ENCODE measurements around the gene B3GNT2.

B3GNT2 gene

DNA sequence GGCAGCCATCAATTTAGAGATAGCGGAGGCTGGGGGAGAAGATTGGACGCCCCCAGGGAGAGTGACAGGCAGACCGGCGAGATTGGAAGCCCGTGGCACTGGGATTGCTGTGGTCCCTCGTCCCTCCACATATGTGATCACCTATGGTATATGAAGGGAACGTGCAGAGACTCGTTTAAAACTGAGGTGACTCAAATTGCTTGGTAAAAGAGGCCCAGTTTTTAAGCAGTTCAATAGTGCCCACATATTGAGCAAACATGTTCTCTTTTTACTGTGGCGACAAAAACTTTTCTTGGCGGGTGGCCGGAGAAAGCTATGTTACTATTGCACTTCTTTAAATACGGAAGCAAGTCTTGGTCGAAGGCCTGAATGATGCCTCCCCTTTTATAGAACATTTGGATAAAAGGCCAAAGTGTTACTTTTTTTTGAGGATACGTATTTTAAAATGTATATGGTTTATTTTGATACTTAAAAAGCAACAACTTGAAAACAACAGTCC lies 9.1 kb downstream of the B3GNT2 start:
- Histone ChIP-seq H3K9me3 (ENCODE audit: insufficient read depth, low read depth, low read length) (no peaks in the 10 kb centered on the region), H3K9ac (ENCODE audit: low read depth, low read length, poor library complexity, severe bottlenecking) (peak overlapping the region; percentile 95)

DNA sequence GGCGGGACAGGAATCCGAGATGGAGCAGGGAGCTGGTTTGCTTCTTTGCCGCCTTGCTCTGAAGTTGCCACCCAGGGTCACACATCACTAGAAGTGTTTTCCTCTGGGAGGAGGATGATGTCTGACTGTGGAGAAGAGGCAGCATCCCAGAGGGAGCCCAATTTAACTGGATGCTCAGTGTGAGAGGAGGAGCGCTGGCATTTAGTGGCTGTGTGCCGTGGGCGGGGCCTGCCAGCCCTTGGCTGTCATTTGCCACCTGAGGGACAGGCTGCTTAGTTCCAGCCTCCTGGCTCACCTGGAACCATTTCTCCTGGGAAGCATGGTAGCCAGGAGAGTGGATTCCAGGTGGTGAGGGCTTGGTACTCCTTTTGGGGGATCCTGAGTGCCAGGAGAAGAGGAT lies 9.6 kb downstream of the B3GNT2 start:
- peaks cover 89% of the 10 kb centered on the region for H3K4me1 ChIP-seq (ENCODE audit: insufficient read depth, low read length, poor library complexity, severe bottlenecking)
- no peaks in the 10 kb centered on the region for H3K9me3 ChIP-seq (ENCODE audit: insufficient read depth, low read depth, low read length)
- peak overlapping the region; percentile 88 for H3K4me2 ChIP-seq (ENCODE audit: low read depth, low read length, poor library complexity, severe bottlenecking)
- H3K27me3 ChIP-seq (ENCODE audit: insufficient read depth, low read length, poor library complexity, severe bottlenecking) = no peaks in the 10 kb centered on the region
- no peaks in the 10 kb centered on the region for H3F3A ChIP-seq (ENCODE audit: low read depth)
- peaks cover 82% of the 10 kb centered on the region for H3K36me3 ChIP-seq (ENCODE audit: insufficient read depth, low read length)
- H3K9ac ChIP-seq (ENCODE audit: low read depth, low read length, poor library complexity, severe bottlenecking) = peak overlapping the region; percentile 95
- H3K4me3 ChIP-seq (ENCODE audit: low read length, poor library complexity, severe bottlenecking) = peak overlapping the region; percentile 86
- no peaks in the 10 kb centered on the region for H3K9me2 ChIP-seq (replicated peaks; ENCODE audit: low read depth, low read length)
- H3K79me2 ChIP-seq (ENCODE audit: insufficient read depth, low read length) = peaks cover 100% of the 10 kb centered on the region
- H2AFZ ChIP-seq (ENCODE audit: low read length) = no peak overlapping the region
- TF ChIP-seq CTCF (conservative IDR thresholded peaks at IDR 0.05; ENCODE audit: low read length) = no peak
- TF ChIP-seq EZH2phosphoT487 (IDR thresholded peaks at IDR 0.05; ENCODE audit: borderline replicate concordance) = no peak
- H4K20me1 ChIP-seq (ENCODE audit: insufficient read depth, low read length, poor library complexity, severe bottlenecking) = peaks cover 100% of the 10 kb centered on the region

More for the DNA sequence above, 9.1 kb downstream of the B3GNT2 start:
- no peaks in the 10 kb centered on the region for H3K27me3 ChIP-seq (ENCODE audit: insufficient read depth, low read length, poor library complexity, severe bottlenecking)
- H2AFZ ChIP-seq (ENCODE audit: low read length) = no peak overlapping the region
- H4K20me1 ChIP-seq (ENCODE audit: insufficient read depth, low read length, poor library complexity, severe bottlenecking) = peaks cover 100% of the 10 kb centered on the region
- peaks cover 85% of the 10 kb centered on the region for H3K4me1 ChIP-seq (ENCODE audit: insufficient read depth, low read length, poor library complexity, severe bottlenecking)
- H3K36me3 ChIP-seq (ENCODE audit: insufficient read depth, low read length) = peaks cover 83% of the 10 kb centered on the region
- peak overlapping the region; percentile 88 for H3K4me2 ChIP-seq (ENCODE audit: low read depth, low read length, poor library complexity, severe bottlenecking)
- peaks cover 100% of the 10 kb centered on the region for H3K79me2 ChIP-seq (ENCODE audit: insufficient read depth, low read length)
- no peaks in the 10 kb centered on the region for H3K9me2 ChIP-seq (replicated peaks; ENCODE audit: low read depth, low read length)
- H3F3A ChIP-seq (ENCODE audit: low read depth) = no peaks in the 10 kb centered on the region
- peak overlapping the region; percentile 86 for H3K4me3 ChIP-seq (ENCODE audit: low read length, poor library complexity, severe bottlenecking)
- TF ChIP-seq CTCF (conservative IDR thresholded peaks at IDR 0.05; ENCODE audit: low read length) (no peak), EZH2phosphoT487 (IDR thresholded peaks at IDR 0.05; ENCODE audit: borderline replicate concordance) (no peak)

DNA sequence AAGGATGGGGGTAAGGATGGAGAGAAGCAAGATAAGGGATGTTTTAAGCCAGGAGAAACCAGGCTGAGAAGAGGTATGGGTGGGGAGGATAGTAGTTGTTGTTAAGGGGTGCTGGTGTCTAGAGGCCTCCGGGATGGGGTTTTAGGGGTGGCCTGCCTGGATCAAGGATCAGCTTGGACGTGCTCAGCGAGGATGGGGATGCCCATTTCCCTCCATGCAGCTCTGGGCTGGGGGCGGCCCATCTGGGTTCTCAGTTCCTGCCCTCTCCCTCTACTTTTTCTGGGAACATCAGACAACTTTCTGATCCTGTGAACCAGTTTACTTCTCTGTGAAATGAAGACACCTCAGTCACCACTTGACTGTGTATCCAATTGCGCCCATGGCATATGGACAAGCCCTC lies 10.1 kb downstream of the B3GNT2 start:
- H4K20me1 ChIP-seq (ENCODE audit: insufficient read depth, low read length, poor library complexity, severe bottlenecking) = peaks cover 100% of the 10 kb centered on the region

More for the DNA sequence above, 10.1 kb downstream of the B3GNT2 start:
- Histone ChIP-seq H2AFZ (ENCODE audit: low read length) (no peak overlapping the region), H3K4me1 (ENCODE audit: insufficient read depth, low read length, poor library complexity, severe bottlenecking) (peaks cover 91% of the 10 kb centered on the region), H3K9me2 (replicated peaks; ENCODE audit: low read depth, low read length) (no peaks in the 10 kb centered on the region), H3K79me2 (ENCODE audit: insufficient read depth, low read length) (peaks cover 100% of the 10 kb centered on the region), H3F3A (ENCODE audit: low read depth) (no peaks in the 10 kb centered on the region), H3K4me3 (ENCODE audit: low read length, poor library complexity, severe bottlenecking) (peak overlapping the region; percentile 86), H3K9me3 (ENCODE audit: insufficient read depth, low read depth, low read length) (no peaks in the 10 kb centered on the region), H3K27me3 (ENCODE audit: insufficient read depth, low read length, poor library complexity, severe bottlenecking) (no peaks in the 10 kb centered on the region), H3K36me3 (ENCODE audit: insufficient read depth, low read length) (peaks cover 80% of the 10 kb centered on the region), H3K9ac (ENCODE audit: low read depth, low read length, poor library complexity, severe bottlenecking) (peak overlapping the region; percentile 95), H3K4me2 (ENCODE audit: low read depth, low read length, poor library complexity, severe bottlenecking) (peak overlapping the region; percentile 88)
- TF ChIP-seq CTCF (conservative IDR thresholded peaks at IDR 0.05; ENCODE audit: low read length) = no peak
- TF ChIP-seq EZH2phosphoT487 (IDR thresholded peaks at IDR 0.05; ENCODE audit: borderline replicate concordance) = no peak

All from Loucy (cell line).